ENCODE results near the gene OCRL. TPM values are rescaled to one million over a fixed set of nuclear protein-coding genes. Genes with fewer than 3 reads are reported as not detected.

Gene OCRL
- total and polyA plus RNA-seq, 2 experiments from 2014 or later: 3.9 to 16.5 TPM

GRCh38 chrX:129574214-129574613 is 34.2 kb downstream of the OCRL start (continued):
- TF ChIP-seq JUNB (IDR thresholded peaks at IDR 0.05; ENCODE audit: unreplicated experiment) (no peak), EZH2 (IDR thresholded peaks at IDR 0.05; ENCODE audit: low read depth, unreplicated experiment) (no peak)

GRCh38 chrX:129576539-129576938 is 36.5 kb downstream of the OCRL start:
- H3K4me1 Mint-ChIP-seq: no peaks in the 10 kb centered on the region
- H3K27ac Mint-ChIP-seq: no peak overlapping the region
- ATAC-seq (no peak), DNase-seq (ENCODE audit: low spot score) (no peak)
- no peak for TF ChIP-seq ZNF462 (CRISPR knock-in tag; IDR thresholded peaks at IDR 0.05)
- Histone ChIP-seq H3K9me2 (ENCODE audit: insufficient read depth) (no peaks in the 10 kb centered on the region), H4K20me1 (replicated peaks; ENCODE audit: insufficient read depth) (no peaks in the 10 kb centered on the region), H3K4me1 (ENCODE audit: insufficient read depth) (no peaks in the 10 kb centered on the region), H3F3A (replicated peaks; ENCODE audit: low read depth) (no peaks in the 10 kb centered on the region), H3K4me3 (no peak overlapping the region), H3K4me2 (no peak overlapping the region), H3K36me3 (ENCODE audit: insufficient read depth) (no peaks in the 10 kb centered on the region), H3K79me2 (replicated peaks; ENCODE audit: insufficient read depth) (no peaks in the 10 kb centered on the region), H2AFZ (no peak overlapping the region), H3K27ac (ENCODE audit: low read depth) (no peak overlapping the region), H3K27me3 (ENCODE audit: insufficient read depth) (no peaks in the 10 kb centered on the region)
- H3K36me3 Mint-ChIP-seq (ENCODE audit: low read depth): peaks cover 43% of the 10 kb centered on the region
- H3K4me3 Mint-ChIP-seq: no peak overlapping the region
- H3K27me3 Mint-ChIP-seq (ENCODE audit: insufficient read depth, low read depth, poor library complexity): no peaks in the 10 kb centered on the region
- H3K9me3 Mint-ChIP-seq: no peaks in the 10 kb centered on the region

- Mint-ChIP-seq H3K27ac (no peak overlapping the region), H3K4me1 (no peaks in the 10 kb centered on the region), H3K4me3 (no peak overlapping the region), H3K27me3 (ENCODE audit: insufficient read depth, low read depth, poor library complexity) (no peaks in the 10 kb centered on the region), H3K9me3 (no peaks in the 10 kb centered on the region), H3K36me3 (ENCODE audit: low read depth) (peaks cover 39% of the 10 kb centered on the region)
- ATAC-seq: no peak
- Histone ChIP-seq H3K4me2 (no peak overlapping the region), H3K4me1 (ENCODE audit: insufficient read depth) (no peaks in the 10 kb centered on the region), H4K20me1 (replicated peaks; ENCODE audit: insufficient read depth) (no peaks in the 10 kb centered on the region), H2AFZ (no peak overlapping the region), H3K27me3 (ENCODE audit: insufficient read depth) (no peaks in the 10 kb centered on the region), H3K27ac (ENCODE audit: low read depth) (no peak overlapping the region), H3K4me3 (no peak overlapping the region), H3K79me2 (replicated peaks; ENCODE audit: insufficient read depth) (no peaks in the 10 kb centered on the region), H3F3A (replicated peaks; ENCODE audit: low read depth) (no peaks in the 10 kb centered on the region), H3K9me2 (ENCODE audit: insufficient read depth) (no peaks in the 10 kb centered on the region), H3K36me3 (ENCODE audit: insufficient read depth) (no peaks in the 10 kb centered on the region)
- no peak for DNase-seq (ENCODE audit: low spot score)
- no peak for TF ChIP-seq REST (IDR thresholded peaks at IDR 0.05; ENCODE audit: unreplicated experiment)
- no peak for TF ChIP-seq POLR2AphosphoS5 (IDR thresholded peaks at IDR 0.05; ENCODE audit: low read depth)
Measured at GRCh38 chrX:129577473-129577872, 37.4 kb downstream of the OCRL start.
